GM12878 (cell line): Measurements from ENCODE around the gene TPPP3. TPM values are rescaled to one million over a fixed set of nuclear protein-coding genes. Genes with fewer than 3 reads are reported as not detected.

Experiments used
- ATAC-seq: fragments of 200-7000 bp; cut with Tn5 transposase; 3 replicates; pipeline ENCODE4 v1.9.1; 2020; ENCODE audit warnings: mild to moderate bottlenecking, moderate library complexity
- Bru-seq: library from RNA; stranded (reverse); fragments of 400-500 nt; gene quantifications from one replicate; lab custom pipeline; 2021; lab: Mats Ljungman, UMichigan
- BruChase-seq, 2 experiments: library from RNA; stranded (reverse); fragments of 400-500 nt; gene quantifications; one replicate each; lab custom pipeline; 2021; lab: Mats Ljungman, UMichigan
- BruUV-seq: library from RNA; stranded (reverse); fragments of 400-500 nt; replicated peaks from 2 replicates; lab custom pipeline; 2021; lab: Mats Ljungman, UMichigan
- CTCF ChIA-PET: fragments of 300-600 bp; sonication (Branson Sonifier 250); formaldehyde crosslinking; extraction: SDS; loops from one replicate; lab custom pipeline; 2021; ENCODE audit warnings: inconsistent platforms; lab: Yijun Ruan, JAX
- POLR2A ChIA-PET: fragments of 350-600 bp; formaldehyde crosslinking; extraction: SDS; loops from one replicate; lab custom pipeline; 2021; ENCODE audit warnings: inconsistent platforms; lab: Charles Lee
- RAD21 ChIA-PET: fragments of 300-600 bp; sonication (Branson Sonifier 250); formaldehyde crosslinking; loops from one replicate; lab custom pipeline; 2023; ENCODE audit warnings: antibody characterized with exemption; ENCODE audit not compliant: unreplicated experiment; lab: Charles Lee
- SMC1A ChIA-PET: fragments of 300-600 bp; sonication (Branson Sonifier 250); formaldehyde crosslinking; loops from one replicate; lab custom pipeline; 2023; ENCODE audit not compliant: unreplicated experiment, uncharacterized antibody; lab: Charles Lee
- DNase-seq: peaks from one replicate; pipeline ENCODE4 v3.0.0-alpha.2; 2011; ENCODE audit warnings: low read depth, low spot score
- FAIRE-seq: peaks from 3 replicates; lab custom pipeline; 2011; peaks lifted over from hg19 to GRCh38; lab: Jason Lieb, UNC
- H2AFZ ChIP-seq: 2 replicates; pipeline ENCODE4 v1.6.0; 2011; ENCODE audit warnings: low read depth, low read length, control low read depth; ENCODE audit not compliant: control insufficient read depth
- H3K27ac ChIP-seq: 2 replicates; pipeline ENCODE4 v1.5.1; 2011; ENCODE audit warnings: control low read depth; ENCODE audit not compliant: control insufficient read depth, insufficient read depth
- H3K27me3 ChIP-seq, 2 experiments: replicated peaks in 1 of 2; 2 replicates each; pipeline versions ENCODE4 v1.6.0 to v1.6.1; 2011; ENCODE audit warnings: low read length in 1 of 2; ENCODE audit not compliant: control insufficient read depth in 2 of 2, insufficient read depth in 2 of 2
- H3K36me3 ChIP-seq, 2 experiments: 2 replicates each; pipeline ENCODE4 v1.5.1; 2011; ENCODE audit warnings: low read length in 1 of 2; ENCODE audit not compliant: control insufficient read depth in 2 of 2, insufficient read depth in 2 of 2
- H3K4me1 ChIP-seq: 2 replicates; pipeline ENCODE4 v1.6.1; 2011; ENCODE audit warnings: mild to moderate bottlenecking, low read length, moderate library complexity, mixed read lengths; ENCODE audit not compliant: control insufficient read depth, insufficient read depth
- H3K4me2 ChIP-seq: 2 replicates; pipeline ENCODE4 v1.6.0; 2011; ENCODE audit warnings: control low read depth; ENCODE audit not compliant: control insufficient read depth, insufficient read depth
- H3K4me3 ChIP-seq: fragments of 200-600 bp; sonication (generic); 2 replicates; pipeline ENCODE4 v1.5.1; 2016
- H3K79me2 ChIP-seq: 2 replicates; pipeline ENCODE4 v1.6.0; 2011; ENCODE audit warnings: low read length; ENCODE audit not compliant: control insufficient read depth, insufficient read depth
- H3K9ac ChIP-seq: 2 replicates; pipeline ENCODE4 v1.8.0; 2011; ENCODE audit warnings: low read length, control low read depth, mixed read lengths; ENCODE audit not compliant: control insufficient read depth, insufficient read depth
- H3K9me3 ChIP-seq: replicated peaks from 3 replicates; pipeline ENCODE4 v1.5.1; 2011; ENCODE audit warnings: mild to moderate bottlenecking, low read length; ENCODE audit not compliant: control insufficient read depth, insufficient read depth
- H4K20me1 ChIP-seq: 2 replicates; pipeline ENCODE4 v1.6.0; 2011; ENCODE audit not compliant: control insufficient read depth, insufficient read depth
- CTCF ChIP-seq, 3 experiments: IDR thresholded peaks in 2 of 3; conservative IDR thresholded peaks in 1 of 3; 2 replicates each; pipeline ENCODE4 v1.5.1; 2011; ENCODE audit warnings: low read depth in 3 of 3, low read length in 3 of 3, mild to moderate bottlenecking in 3 of 3, control low read depth in 2 of 3, moderate library complexity in 2 of 3, inconsistent platforms in 1 of 3, mixed read lengths in 1 of 3; ENCODE audit not compliant: control insufficient read depth in 2 of 3, insufficient read depth in 1 of 3; ENCODE audit errors: extremely low read depth in 1 of 3
- HDGF ChIP-seq: fragments of 450-650 bp; IDR thresholded peaks from 2 replicates; pipeline ENCODE4 v1.6.1; 2016; ENCODE audit warnings: antibody characterized with exemption
- WGBS: methylation state at CpG from one replicate; pipeline ENCODE4 v1.1.6; 2016; ENCODE audit warnings: low lambda C conversion rate; ENCODE audit not compliant: insufficient replicate concordance, insufficient coverage; ENCODE audit errors: missing lambda C conversion rate; 5-methylcytosine and 5-hydroxymethylcytosine counted together
- in situ Hi-C: fragments of 300-500 bp; cut with MboI; formaldehyde crosslinking; loops from 9 replicates; pipeline ENCODE4 v1.14.3; 2018; ENCODE audit warnings: mixed read lengths
- intact Hi-C: fragments of 100-400 bp; cut with micrococcal nuclease; formaldehyde crosslinking; loops from one replicate; pipeline ENCODE4 v1.14.2; 2022; ENCODE audit not compliant: unreplicated experiment
- long read RNA-seq, 2 experiments: library from polyadenylated mRNA; unstranded; transcript quantifications; one replicate each; pipeline ENCODE4 v2.0.0, GENCODE V29; 2019 to 2020
- polyA minus RNA-seq, 3 experiments: library from RNA; depleted of rRNA, polyadenylated mRNA; stranded (reverse); fragments of >200 nt; gene quantifications; 2 replicates each; pipeline ENCODE4 v1.2.3, GENCODE V29; 2011
- polyA plus RNA-seq, 11 experiments: library from polyadenylated mRNA; depleted of rRNA in 4 of 11; unstranded in 6 of 11; stranded (reverse) in 5 of 11; fragments of >200 nt; fragmentation: Nextera tagmentation in 4 of 11; fragmentation: Illumina TruSeq in 1 of 11; extraction: Ambion mirVana in 4 of 11; extraction: Trizol in 1 of 11; gene quantifications; 1 replicate in 1 of 11; 2 replicates in 10 of 11; pipeline versions ENCODE4 v1.2.1 to v1.2.3, GENCODE V29; 2011 to 2016; ENCODE audit warnings: inconsistent platforms in 2 of 11, missing spikeins in 2 of 11, low read depth in 1 of 11
- total RNA-seq, 4 experiments: library from RNA; depleted of rRNA in 3 of 4; stranded (reverse); fragments of >200 nt in 3 of 4; fragmentation: Illumina TruSeq in 1 of 4; extraction: Trizol in 1 of 4; gene quantifications; 2 replicates each; pipeline versions ENCODE4 v1.2.1 to v1.2.3, GENCODE V29; 2013 to 2021

Gene TPPP3
- total RNA-seq (2013; cell fraction: nucleolus; rRNA removed), result not detected in 2 replicates
- total RNA-seq (2014; rRNA removed) (not detected in 2 replicates), total RNA-seq (2014; rRNA removed; fragmentation: Illumina TruSeq; extraction: Trizol) (not detected in 2 replicates), total RNA-seq (2021) (not detected in 2 replicates), polyA plus RNA-seq (2011; rRNA removed) (not detected in 2 replicates), polyA plus RNA-seq (2014; fragmentation: Illumina TruSeq; extraction: Trizol) (not detected in 2 replicates), polyA plus RNA-seq (2014; fragmentation: Nextera tagmentation; extraction: Ambion mirVana) (not detected), polyA plus RNA-seq (2014; rRNA removed) (not detected in 2 replicates), polyA plus RNA-seq (2016; fragmentation: Nextera tagmentation; extraction: Ambion mirVana) (under 1 TPM in 1 of 2 experiments, not detected in 1; 0.14 TPM), polyA minus RNA-seq (2011; rRNA and poly(A)+ RNA removed) (not detected in 2 replicates), Bru-seq, nascent RNA (not detected), BruChase-seq, experiment 1, labeled RNA remaining after a 6-hour chase (not detected), BruChase-seq, experiment 2, labeled RNA remaining after a 2-hour chase (not detected)
- polyA plus RNA-seq (2011; ENCODE audit: low read depth), result not detected
- polyA plus RNA-seq (2011; cell fraction: cytosol; rRNA removed), result 0.07 TPM in 1 of 2 replicates, not detected in the other
- polyA plus RNA-seq (2011; cell fraction: nucleus; rRNA removed), result 0.07 TPM in 1 of 2 replicates, not detected in the other
- not detected in 2 replicates for polyA plus RNA-seq (2012)
- polyA minus RNA-seq (2011; cell fraction: cytosol; rRNA and poly(A)+ RNA removed), result not detected in 2 replicates
- not detected in 2 replicates for polyA minus RNA-seq (2011; cell fraction: nucleus; rRNA and poly(A)+ RNA removed)
- long read RNA-seq, experiment 1, result 0 reads
- long read RNA-seq, experiment 2, result 0 reads

DNA sequence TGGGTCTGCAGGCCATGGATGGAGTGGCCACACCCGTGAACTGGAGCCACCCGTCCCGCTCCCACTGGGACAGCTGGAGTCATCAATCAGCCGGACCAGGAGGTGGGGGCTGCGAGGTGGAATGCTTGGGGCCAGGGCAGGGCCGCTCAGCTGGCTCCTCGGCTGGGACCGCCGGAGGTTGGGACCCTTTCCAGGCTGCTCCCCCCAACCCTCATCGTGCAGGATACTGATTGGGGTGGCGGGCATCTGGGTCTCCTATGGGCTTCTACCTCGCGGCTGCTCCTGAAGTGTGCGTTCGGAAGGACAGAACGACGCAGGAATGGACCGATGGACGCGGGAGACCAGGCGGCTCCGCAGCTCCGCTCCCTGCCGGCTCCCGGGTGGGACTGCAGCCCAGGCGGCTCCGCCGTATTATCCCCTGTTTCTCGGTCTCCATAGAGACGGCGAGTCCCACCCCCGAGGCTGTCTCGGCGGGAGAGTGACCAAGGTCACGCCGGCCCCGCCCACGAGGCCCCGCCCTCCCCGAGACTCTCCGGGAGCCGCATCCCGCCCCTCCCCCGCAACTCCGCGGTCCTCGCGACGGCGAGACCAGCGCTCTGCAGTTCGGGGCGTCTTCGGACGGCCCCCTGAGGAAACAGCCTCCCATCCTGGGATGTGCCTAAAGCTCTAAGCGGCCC is at the start of gene TPPP3:
Gene TPPP3, minus strand, starts transcription at position 388 of the 677 bp plus-strand sequence. CDS start 2,387 bp downstream, outside the sequence.
- ChIA-PET SMC1A (interaction anchor here (0.9 kb wide), 1 partner anchor 133 kb away, joined by 3 read pairs; no protein-coding TSS in a partner anchor), CTCF (interaction anchor here (1.3 kb wide), 1 partner anchor 112 kb away, joined by 3 read pairs; no protein-coding TSS in a partner anchor), RAD21 (no interaction called here), POLR2A (interaction anchor here (0.6 kb wide), 1 partner anchor 510 kb away, joined by 3 read pairs; no protein-coding TSS in a partner anchor)
- ATAC-seq, result peak; percentile 71
- BruUV-seq, result no TSS peak
- no peaks in the 10 kb centered on the region for H3K36me3 ChIP-seq
- FAIRE-seq, result no peak
- H2AFZ ChIP-seq, result no peak within 1 kb of the TSS
- no peak within 1 kb of the TSS for H3K4me3 ChIP-seq
- intact Hi-C loops (no loop called here), in situ Hi-C loops (no loop called here)
- H3K27me3 ChIP-seq, result peaks cover 6 to 17% of the 10 kb centered on the region in 2 experiments
- no peaks in the 10 kb centered on the region for H3K9me3 ChIP-seq
- TF ChIP-seq CTCF (IDR thresholded peaks at IDR 0.05 in 2 of 3, conservative IDR thresholded peaks at IDR 0.05 in 1 of 3; ENCODE audit: control insufficient read depth in 2 of 3, extremely low read depth in 1 of 3, insufficient read depth in 1 of 3, low read depth in 3 of 3, low read length in 3 of 3), result peak; percentile 15 to 37 (median 19); a peak in 2 of 6 replicates
- no peak for TF ChIP-seq HDGF
- H3K4me1 ChIP-seq, result no peaks in the 10 kb centered on the region
- no peak for DNase-seq
- no peak within 1 kb of the TSS for H3K27ac ChIP-seq
- no peaks in the 10 kb centered on the region for H3K79me2 ChIP-seq
- no peaks in the 10 kb centered on the region for H4K20me1 ChIP-seq
- H3K9ac ChIP-seq, result no peak within 1 kb of the TSS
- 17% methylated on average over 53 of the region's 56 CpGs for WGBS
- H3K4me2 ChIP-seq, result peak within 1 kb of the TSS; percentile 9; the same call in 1 of the 2 replicates
